HT1080 (cell line): ENCODE data around the gene NLK. TPM values are rescaled to one million over a fixed set of nuclear protein-coding genes. Genes with fewer than 3 reads are reported as not detected.

Experiments used
- DNase-seq: peaks from one replicate; pipeline ENCODE4 v3.0.0-alpha.2; 2015; ENCODE audit warnings: low read depth
- total RNA-seq: library from RNA; depleted of rRNA; stranded (reverse); fragments of >200 nt; shearing (Covaris generic); gene quantifications from 2 replicates; pipeline ENCODE4 v1.2.3, GENCODE V29; 2014

NLK gene
- total RNA-seq, 1 experiment from 2014 or later: 28.9 TPM

GRCh38 chr17:28039251-28039650, 3.2 kb upstream of the NLK start:
- no peak for DNase-seq

GRCh38 chr17:28040406-28040805, 2.1 kb upstream of the NLK start:
- no peak for DNase-seq

GRCh38 chr17:28041068-28041843, 1.2 kb upstream of the NLK start:
- peak; percentile 100 for DNase-seq

GRCh38 chr17:28041844-28042656, 427 bp upstream of the NLK start:
- DNase-seq: peak; percentile 64

- no peak for DNase-seq
Observed at GRCh38 chr17:28042721-28043291, 329 bp downstream of the NLK start.

GRCh38 chr17:28043296-28043695, 819 bp downstream of the NLK start:
- DNase-seq: no peak

- no peak for DNase-seq
Observed at GRCh38 chr17:28043741-28044140, 1.3 kb downstream of the NLK start.

- DNase-seq: no peak
Observed at GRCh38 chr17:28045304-28045703, 2.8 kb downstream of the NLK start.

- no peak for DNase-seq
Observed at GRCh38 chr17:28046034-28046825, 3.8 kb downstream of the NLK start.

GRCh38 chr17:28047806-28048205, 5.3 kb downstream of the NLK start:
- DNase-seq: no peak

GRCh38 chr17:28049071-28049470, 6.6 kb downstream of the NLK start:
- no peak for DNase-seq

- no peak for DNase-seq
Observed at GRCh38 chr17:28053044-28053670, 10.7 kb downstream of the NLK start.

GRCh38 chr17:28053725-28054124, 11.2 kb downstream of the NLK start:
- DNase-seq: no peak

GRCh38 chr17:28055546-28056275, 13.2 kb downstream of the NLK start:
- DNase-seq: no peak

- no peak for DNase-seq
Observed at GRCh38 chr17:28056276-28056620, 13.8 kb downstream of the NLK start.

GRCh38 chr17:28057731-28058246, 15.3 kb downstream of the NLK start:
- DNase-seq: no peak

- no peak for DNase-seq
Observed at GRCh38 chr17:28059675-28060074, 17.2 kb downstream of the NLK start.

- DNase-seq: no peak
Observed at GRCh38 chr17:28065706-28066105, 23.2 kb downstream of the NLK start.

- no peak for DNase-seq
Observed at GRCh38 chr17:28069061-28069460, 26.6 kb downstream of the NLK start.

GRCh38 chr17:28071179-28071578, 28.7 kb downstream of the NLK start:
- no peak for DNase-seq
